ENCODE data around the gene TDRD7.

TDRD7 gene

GRCh38 chr9:97462914-97463313, 51.0 kb downstream of the TDRD7 start:
- TF ChIP-seq ZFX (IDR thresholded peaks at IDR 0.05; ENCODE audit: borderline replicate concordance) (no peak), CTCF (IDR thresholded peaks at IDR 0.05) (no peak)
- no peak overlapping the region for H3K27ac ChIP-seq

DNA sequence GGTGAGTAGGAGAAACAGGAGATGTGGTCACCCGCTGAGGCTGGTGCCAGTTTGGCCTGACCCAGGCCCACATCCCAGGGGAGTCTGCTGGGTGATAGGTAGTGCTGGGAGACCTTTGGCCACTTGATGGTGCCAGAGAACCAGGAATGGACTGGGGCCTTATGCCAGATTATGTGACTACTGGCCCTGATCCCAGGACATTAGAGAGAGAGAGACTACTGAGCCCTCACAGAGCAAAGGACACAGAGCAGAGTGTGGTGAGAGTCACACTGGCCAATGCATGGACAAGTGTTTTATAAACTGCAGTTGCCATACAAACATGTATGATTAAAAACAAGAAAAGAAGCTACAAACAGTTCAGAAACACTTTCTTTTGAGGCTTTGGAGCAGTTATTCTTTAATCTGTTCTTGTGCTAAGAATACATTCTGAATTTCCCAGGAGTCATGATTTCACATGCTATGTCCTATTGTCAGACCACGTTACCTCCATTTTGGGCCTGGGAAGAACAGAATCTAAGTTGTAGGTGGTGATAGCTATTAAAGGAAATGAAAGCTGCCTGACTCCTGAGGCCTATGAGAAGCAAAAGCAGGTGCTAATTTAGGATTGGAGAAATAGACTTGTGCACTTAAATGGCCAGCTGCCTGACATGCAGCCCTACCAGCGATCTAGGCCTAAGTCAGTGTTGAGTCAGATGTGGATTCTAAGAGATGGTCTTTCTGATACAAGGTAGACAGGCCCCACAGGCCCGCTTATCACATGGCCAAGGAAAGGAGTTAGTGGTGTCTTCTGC, 57.0 kb downstream of the TDRD7 start:
- no peak for TF ChIP-seq ZFX (IDR thresholded peaks at IDR 0.05; ENCODE audit: borderline replicate concordance)
- peak; percentile 85 for TF ChIP-seq CTCF (IDR thresholded peaks at IDR 0.05)
- no peak overlapping the region for H3K27ac ChIP-seq

GRCh38 chr9:97470076-97470475, 58.2 kb downstream of the TDRD7 start:
- TF ChIP-seq ZFX (IDR thresholded peaks at IDR 0.05; ENCODE audit: borderline replicate concordance) (no peak), CTCF (IDR thresholded peaks at IDR 0.05) (peak; percentile 47)
- no peak overlapping the region for H3K27ac ChIP-seq

DNA sequence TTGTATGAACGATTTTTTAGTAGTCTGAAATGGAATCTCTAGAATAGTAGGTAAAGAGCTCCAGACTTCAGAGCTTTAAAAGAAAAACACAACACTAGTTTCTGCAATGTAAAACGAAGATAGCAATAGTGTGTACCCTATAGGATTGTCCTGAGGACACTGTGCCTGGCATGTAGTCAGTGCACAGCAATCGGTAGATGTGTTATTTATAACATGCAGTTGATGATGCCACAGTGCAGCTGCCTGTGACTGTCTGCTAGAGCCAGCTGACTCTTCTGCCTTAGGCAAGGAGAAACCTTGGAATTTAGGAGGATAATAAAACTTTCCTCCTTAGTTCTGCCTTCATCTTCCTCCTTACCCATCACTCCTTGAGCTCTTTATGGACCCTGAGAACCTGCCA, 61.8 kb downstream of the TDRD7 start:
- TF ChIP-seq CTCF (IDR thresholded peaks at IDR 0.05), result no peak
- no peak for TF ChIP-seq ZFX (IDR thresholded peaks at IDR 0.05; ENCODE audit: borderline replicate concordance)

GRCh38 chr9:97474372-97474925, 62.6 kb downstream of the TDRD7 start:
- TF ChIP-seq ZFX (IDR thresholded peaks at IDR 0.05; ENCODE audit: borderline replicate concordance) (no peak), CTCF (IDR thresholded peaks at IDR 0.05) (no peak)
- H3K27ac ChIP-seq, result no peak overlapping the region

More for the DNA sequence above, 61.8 kb downstream of the TDRD7 start:
- H3K27ac ChIP-seq, result no peak overlapping the region

DNA sequence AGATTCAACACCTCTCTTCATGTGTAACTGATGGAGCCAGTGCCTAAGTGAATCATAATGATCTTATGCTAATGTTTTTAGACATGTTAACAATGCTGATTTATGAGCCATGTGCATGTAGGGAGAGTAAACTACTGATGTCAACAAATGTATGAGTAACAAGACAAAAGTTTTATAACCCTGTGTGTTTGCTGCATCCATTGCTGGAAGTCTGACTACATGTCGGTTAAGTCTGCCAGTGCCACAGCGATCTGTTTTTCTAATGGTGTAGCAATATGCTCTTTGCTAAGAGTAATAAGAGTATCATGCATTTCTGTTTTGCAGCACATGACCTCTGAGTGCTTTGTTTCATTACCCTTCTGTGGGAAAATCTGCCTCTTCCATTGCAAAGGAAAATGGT, 63.2 kb downstream of the TDRD7 start:
- TF ChIP-seq CTCF (IDR thresholded peaks at IDR 0.05) (no peak), ZFX (IDR thresholded peaks at IDR 0.05; ENCODE audit: borderline replicate concordance) (no peak)

DNA sequence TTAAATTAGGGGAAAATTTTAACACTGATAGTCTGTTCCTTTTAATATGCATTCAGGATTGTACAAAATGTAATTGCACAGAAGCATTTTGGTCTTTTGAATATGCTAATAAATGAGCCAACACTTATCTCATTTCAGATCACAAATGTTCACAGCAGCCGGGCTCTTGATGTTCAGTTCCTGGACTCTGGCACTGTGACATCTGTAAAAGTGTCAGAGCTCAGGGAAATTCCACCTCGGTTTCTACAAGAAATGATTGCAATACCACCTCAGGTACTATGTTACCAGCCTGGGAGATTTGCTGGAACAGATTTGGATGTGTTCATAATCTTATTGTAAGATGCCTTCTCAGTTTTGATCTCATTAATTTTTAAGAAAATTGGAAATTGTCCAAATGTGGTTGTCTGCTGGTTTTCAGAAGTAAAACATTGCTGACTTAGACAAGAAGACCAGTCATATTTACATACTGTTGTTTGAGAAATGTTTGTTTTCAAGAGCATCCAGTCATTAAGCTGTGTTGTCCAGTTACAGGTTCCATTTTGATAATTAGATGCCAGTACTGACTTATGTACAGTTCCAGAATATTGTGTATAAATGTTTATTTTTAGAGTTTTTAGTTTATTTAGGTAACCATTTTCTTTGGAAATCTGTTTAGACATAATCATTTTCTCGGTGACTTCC, 66.5 kb downstream of the TDRD7 start:
- TF ChIP-seq ZFX (IDR thresholded peaks at IDR 0.05; ENCODE audit: borderline replicate concordance), result no peak
- no peak for TF ChIP-seq CTCF (IDR thresholded peaks at IDR 0.05)
- peak overlapping the region; percentile 38 for H3K27ac ChIP-seq

More for the DNA sequence above, 63.2 kb downstream of the TDRD7 start:
- no peak overlapping the region for H3K27ac ChIP-seq

All from 22Rv1 (cell line).